HG03025 (cell line): ENCODE measurements around the gene SLC5A4.

Experiments
- ATAC-seq: cut with Tn5 transposase; IDR thresholded peaks from one replicate; pipeline ENCODE4 v1.9.1; 2021; ENCODE audit warnings: mild to moderate bottlenecking, moderate library complexity; ENCODE audit not compliant: unreplicated experiment, low FRiP score

Gene SLC5A4

GRCh38 chr22:32236970-32237369 lies 18.2 kb downstream of the SLC5A4 start:
- ATAC-seq, result no peak

GRCh38 chr22:32233091-32233490 lies 22.1 kb downstream of the SLC5A4 start:
- ATAC-seq, result no peak

- ATAC-seq, result no peak
Measured at GRCh38 chr22:32232191-32232830, 22.8 kb downstream of the SLC5A4 start.

DNA sequence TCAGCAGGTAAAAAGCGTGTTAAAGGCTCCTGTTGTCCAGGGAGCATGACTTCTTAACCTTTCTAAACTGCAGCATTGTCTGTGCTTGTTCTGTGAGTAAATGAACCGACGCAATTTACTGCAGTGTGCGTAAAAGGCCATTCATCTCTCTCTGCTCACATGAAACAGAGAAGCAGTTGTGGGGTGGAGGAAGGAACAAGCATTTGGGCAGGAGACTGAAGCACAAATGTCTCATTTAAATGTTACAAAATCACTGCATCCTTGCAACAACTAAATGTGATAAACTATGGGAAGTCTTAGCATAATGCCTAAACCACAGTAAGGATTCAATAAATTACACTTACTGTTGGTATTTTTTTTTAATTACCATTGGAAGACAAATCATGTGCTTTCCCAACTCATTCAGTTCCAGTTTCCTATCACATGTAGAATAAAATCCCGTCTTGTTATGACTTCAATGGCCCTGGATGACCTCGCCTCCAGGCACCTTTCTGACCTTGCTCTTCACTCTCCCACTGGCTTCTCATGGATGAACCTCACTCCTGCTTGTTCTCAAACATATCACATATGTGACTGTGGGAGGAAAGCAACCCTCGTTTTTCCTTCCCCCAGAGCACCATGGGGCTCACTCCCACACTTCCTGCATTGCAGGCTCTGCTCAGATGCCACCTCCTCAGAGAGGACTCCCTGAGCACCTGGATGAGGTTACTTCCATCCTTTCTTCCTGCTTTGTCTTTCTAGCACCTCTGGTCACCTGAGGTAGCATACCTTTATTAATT lies 28.6 kb downstream of the SLC5A4 start:
- no peak for ATAC-seq

DNA sequence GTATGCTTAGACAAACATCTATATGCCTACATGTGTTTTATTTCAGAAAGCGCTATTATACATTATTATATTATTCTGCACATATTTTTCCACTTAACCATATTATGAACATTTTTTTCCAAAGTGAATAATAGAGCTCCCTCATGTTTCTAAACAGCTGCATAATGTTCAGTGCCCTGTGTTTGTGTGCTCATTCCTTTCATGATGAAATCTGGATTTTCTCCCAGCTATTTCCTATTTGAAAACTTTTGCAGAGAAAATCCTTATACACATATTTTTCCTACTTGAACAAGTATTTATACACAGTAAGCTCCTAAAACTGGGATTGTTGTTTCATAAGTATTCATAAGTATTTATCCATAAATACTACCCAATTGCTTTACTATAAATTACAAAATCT lies 32.2 kb downstream of the SLC5A4 start:
- no peak for ATAC-seq

- no peak for ATAC-seq
Measured at GRCh38 chr22:32219026-32219425, 36.1 kb downstream of the SLC5A4 start.

- ATAC-seq, result no peak
Measured at GRCh38 chr22:32218470-32218869, 36.7 kb downstream of the SLC5A4 start.

- ATAC-seq, result no peak
Measured at GRCh38 chr22:32217465-32217864, 37.7 kb downstream of the SLC5A4 start.

DNA sequence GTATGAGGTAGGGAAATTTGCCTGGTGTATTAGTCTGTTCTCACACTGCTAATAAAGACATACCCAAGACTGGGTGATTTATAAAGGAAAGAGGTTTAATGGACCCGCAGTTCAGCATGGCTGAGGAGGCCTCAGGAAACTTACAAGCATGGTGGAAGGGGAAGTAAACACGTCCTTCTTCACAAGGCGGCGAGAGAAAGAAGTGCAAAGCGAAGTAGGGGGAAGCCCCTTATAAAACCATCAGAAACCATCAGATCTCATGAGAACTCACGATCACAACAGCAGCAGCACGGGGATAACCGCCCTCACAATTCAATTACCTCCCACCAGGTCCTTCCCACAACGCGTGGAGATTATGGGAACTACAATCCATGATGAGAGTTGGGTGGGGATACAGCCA lies 38.2 kb downstream of the SLC5A4 start:
- no peak for ATAC-seq

DNA sequence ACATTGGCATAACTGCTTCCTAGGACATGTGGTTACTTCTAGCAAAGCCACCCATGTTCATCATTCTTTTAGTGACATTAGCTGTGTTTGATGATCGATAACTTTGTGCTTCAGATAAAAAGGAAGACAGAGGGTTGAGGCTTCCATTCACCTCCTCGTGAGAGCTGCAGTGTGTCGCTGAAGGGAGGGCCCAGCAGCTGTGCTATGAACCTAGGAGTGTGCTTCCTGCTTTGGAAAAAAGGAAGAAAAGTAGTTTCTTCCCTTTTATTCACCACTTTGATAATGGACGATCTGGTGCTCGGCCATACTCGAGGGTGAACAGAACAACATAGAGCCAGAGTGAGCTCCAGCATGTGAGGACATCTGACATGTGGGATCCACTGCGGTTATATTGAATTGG lies 44.1 kb downstream of the SLC5A4 start:
- no peak for ATAC-seq

DNA sequence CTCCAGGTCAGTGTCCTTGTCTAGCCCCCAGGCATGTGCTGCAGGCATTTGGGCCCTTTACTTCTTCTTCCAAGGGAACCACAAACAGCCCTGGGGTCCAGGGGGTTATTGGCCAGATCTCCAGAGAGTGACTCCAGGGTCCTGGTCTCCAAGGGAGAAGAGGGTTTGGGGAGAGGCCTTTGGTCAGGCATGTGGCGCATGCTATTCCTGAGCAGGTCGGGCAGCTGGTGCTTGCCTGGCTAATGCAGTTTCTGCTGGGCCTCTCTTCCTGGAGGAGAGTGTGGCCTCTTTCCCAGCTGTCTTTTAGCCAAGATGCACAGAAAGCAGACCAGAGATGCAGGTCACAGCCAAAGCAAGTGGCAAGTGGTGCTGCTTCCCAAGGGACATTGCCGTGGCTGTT lies 46.5 kb downstream of the SLC5A4 start:
- no peak for ATAC-seq

DNA sequence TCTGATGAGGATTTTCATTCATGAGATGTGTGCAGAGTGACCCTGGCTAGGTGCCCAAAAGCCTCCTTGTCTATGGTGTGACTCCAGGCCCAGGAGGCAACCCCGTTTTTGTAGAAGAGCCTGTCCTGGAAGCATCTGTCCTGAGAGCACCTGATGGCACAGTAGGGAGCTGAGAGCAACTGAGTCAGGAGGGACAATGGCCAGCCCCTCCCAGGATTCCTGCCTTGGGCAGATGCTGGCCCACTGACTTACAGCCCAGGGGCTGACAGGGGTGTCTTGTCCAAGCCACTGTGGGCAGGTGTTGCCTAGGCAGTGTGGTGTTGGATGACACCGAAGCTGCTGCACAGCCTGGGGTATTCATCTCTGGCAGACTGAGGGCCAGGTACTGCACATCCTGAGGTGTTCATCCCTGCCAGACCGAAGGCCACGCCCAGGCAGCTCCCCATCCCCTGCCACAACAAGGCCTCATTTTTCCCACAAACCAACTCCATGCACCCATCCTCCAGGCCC lies 47.1 kb downstream of the SLC5A4 start:
- no peak for ATAC-seq

DNA sequence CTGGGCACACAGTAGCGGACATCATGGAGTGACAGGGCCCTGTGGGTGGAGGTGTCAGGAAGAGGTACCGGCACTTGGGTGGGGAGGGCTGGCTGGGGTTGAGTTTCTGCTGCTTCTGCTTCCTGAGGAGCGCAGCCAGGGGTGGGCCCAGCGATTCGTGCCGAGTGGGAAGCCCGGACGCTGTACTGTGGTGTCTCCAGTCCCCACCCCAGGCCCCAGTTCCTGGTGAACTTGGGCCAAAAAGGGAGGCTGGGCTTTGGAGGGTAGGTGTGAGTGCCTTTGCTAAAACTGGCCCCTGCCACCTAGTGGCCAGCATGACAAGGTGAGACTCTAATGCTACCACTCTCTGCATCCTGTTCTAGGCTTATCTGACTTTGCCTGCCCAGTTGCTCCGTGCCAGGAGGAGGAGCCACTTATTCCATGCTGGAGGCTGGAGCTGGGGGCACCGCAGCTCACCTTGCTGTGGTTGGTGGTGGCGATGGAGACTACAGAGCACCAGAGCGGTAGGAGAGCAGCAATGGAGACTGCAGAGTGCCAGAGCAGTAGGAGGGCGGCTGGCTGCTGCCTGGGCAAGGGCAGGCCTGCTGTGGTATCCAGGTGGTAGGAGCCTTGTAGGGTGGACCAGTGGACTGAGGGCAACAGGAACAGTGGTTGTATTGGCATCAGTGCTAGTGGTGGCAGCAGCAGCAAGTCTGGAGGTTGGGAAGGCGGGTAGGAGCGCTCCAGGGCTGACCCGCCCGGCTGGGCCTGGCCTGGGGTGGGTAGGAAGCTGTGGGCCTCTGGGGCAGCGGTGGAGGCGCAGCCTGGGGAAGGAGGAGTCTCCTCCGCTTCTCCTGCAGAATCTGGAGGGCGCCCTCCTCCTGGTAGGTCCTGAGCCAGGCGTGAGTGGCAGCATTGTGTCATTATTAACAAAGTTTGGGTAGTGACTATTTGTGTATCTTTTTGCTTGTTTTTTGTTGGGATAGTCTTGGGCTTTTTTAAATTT lies 48.1 kb downstream of the SLC5A4 start:
- ATAC-seq, result no peak

DNA sequence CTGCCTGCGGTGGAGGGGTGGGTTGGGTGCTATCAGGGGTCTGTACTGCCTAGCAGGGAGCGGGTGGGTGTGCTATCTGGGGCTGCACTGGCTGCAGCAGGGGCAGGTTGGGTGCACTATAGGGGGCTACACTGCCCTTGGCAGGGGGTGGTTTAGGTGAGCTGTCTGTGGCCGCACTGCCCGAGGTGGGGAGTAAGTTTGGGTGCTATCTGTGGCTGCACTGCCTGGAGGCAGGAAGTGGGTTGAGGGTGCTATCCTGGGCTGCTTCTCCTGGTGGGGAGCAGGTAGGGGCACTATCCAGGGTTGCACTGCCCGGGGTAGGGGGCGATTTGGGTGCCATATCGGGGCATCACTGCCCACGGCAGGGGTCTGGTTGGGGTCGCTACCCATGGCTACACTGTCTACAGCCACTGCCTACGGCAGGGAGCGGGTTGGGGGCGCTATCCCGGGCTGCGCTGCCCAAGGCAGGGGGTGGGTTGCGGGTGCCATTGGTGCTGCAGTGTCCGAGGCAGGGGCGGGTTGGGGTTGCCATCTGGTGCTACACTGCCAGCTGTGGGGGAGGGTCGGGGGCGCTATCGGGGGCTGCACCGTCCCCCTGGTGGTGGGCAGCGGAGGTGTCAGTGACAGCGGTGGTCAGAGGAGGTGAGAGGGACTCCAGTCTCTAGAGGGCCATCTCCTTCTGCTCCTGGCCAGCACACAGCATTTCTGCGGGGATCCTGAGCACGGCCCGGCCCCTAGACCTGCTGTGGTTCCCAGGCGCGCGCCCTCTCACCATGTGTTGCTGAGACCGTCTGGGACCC lies 49.0 kb downstream of the SLC5A4 start:
- no peak for ATAC-seq

- no peak for ATAC-seq
Measured at GRCh38 chr22:32204856-32205722, 50.1 kb downstream of the SLC5A4 start, which contains the start of gene RFPL2. RFPL2 (minus strand) TSS chr22:32205073; CDS start chr22:32202451, 2,622 bp downstream.

DNA sequence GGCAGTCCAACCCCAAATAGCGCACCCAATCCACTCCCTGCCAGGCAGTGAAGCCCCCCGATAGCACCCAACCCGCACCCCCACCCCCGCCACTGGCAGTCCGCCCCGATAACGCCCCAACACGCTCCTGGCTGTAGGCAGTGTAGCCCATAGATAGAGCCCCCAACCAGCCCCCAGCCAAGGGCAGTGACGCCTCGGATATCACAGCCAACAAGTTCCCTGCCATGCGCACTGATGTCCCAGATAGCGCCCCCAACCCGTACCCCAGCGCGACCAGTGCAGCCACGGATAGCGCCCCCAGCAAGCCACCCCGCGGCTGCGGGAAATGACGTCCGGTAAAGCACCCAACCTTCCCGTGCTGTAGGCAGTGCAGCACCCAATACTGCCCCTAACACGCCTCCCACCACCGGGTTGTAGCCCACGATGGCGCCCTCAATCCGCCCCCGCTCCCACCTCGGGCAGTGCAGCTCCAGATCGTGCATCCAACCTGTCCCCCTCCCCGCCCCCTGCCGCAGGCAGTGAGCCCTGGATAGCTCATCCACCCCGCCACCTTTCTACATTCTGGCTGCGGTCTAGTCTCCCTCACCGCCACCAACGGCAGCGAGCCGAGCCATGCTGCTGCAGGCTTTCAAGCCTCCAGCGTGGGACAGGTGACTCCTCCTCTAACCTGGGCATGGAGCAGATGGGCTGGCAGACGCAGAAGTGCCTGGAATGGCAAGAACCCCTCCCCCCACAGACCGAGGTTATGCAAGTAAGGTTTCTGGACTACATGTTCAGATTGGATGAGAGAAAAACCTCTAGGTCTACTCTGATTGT lies 50.9 kb downstream of the SLC5A4 start:
- no peak for ATAC-seq

- ATAC-seq, result no peak
Measured at GRCh38 chr22:32203181-32204039, 51.7 kb downstream of the SLC5A4 start.
